Loucy (cell line): Measurements from ENCODE around the gene SMIM29.

Source experiments
- CTCF ChIP-seq: fragments of 200-600 bp; sonication (generic); conservative IDR thresholded peaks from 2 replicates; pipeline ENCODE4 v1.5.1; 2014; ENCODE audit warnings: mild to moderate bottlenecking, antibody characterized with exemption, low read length
- EZH2phosphoT487 ChIP-seq: fragments of 200-600 bp; IDR thresholded peaks from 2 replicates; pipeline ENCODE4 v1.6.1; 2018; ENCODE audit warnings: antibody characterized with exemption, mild to moderate bottlenecking, moderate library complexity, borderline replicate concordance

- no peak for TF ChIP-seq CTCF
- TF ChIP-seq EZH2phosphoT487 = no peak
Measured at GRCh38 chr6:34247481-34248197, 1.2 kb downstream of the SMIM29 start.
